ENCODE data around the gene SZT2. TPM values are rescaled to one million over a fixed set of nuclear protein-coding genes. Genes with fewer than 3 reads are reported as not detected.

SZT2 gene
- total and polyA plus RNA-seq, 10 of the 15 experiments (the other 5 are each of a cell fraction or from before 2014, with no cell fraction given) = 1.4 to 38.3 (median 12.7) TPM

- TF ChIP-seq ZNF687 (IDR thresholded peaks at IDR 0.05) = no peak
- no peak for TF ChIP-seq SMAD1 (IDR thresholded peaks at IDR 0.05; ENCODE audit: low read depth, partially characterized antibody)
- TF ChIP-seq CUX1 (IDR thresholded peaks at IDR 0.05; ENCODE audit: insufficient replicate concordance, low read depth, low read length) = no peak
- no peak for TF ChIP-seq USF2 (IDR thresholded peaks at IDR 0.05; ENCODE audit: borderline replicate concordance, low read depth, low read length)
- TF ChIP-seq ZNF384 (IDR thresholded peaks at IDR 0.05; ENCODE audit: borderline replicate concordance, low read depth, low read length) = no peak
- no peak for TF ChIP-seq MTA3 (IDR thresholded peaks at IDR 0.05; ENCODE audit: borderline replicate concordance, low read length)
Measured at GRCh38 chr1:43431676-43432075, 42.0 kb downstream of the SZT2 start (continued).

All from GM12878 (cell line).